Astrocyte of the spinal cord (primary cell): ENCODE results near the gene UMAD1.

ENCODE experiments used
- DNase-seq: peaks from one replicate; pipeline ENCODE4 v3.0.0; 2011; ENCODE audit warnings: low read depth, low spot score
- H3K4me3 ChIP-seq: 2 replicates; pipeline ENCODE4 v1.5.1; 2011; ENCODE audit warnings: low read depth, mild to moderate bottlenecking, low read length, moderate library complexity
- in situ Hi-C: cut with HindIII; loops from 2 replicates; pipeline ENCODE4 v1.10.0; 2017; ENCODE audit warnings: low sequenced_read_pairs
- TF ChIP-seq, protein P1 (sequence below): IDR thresholded peaks from 2 replicates; pipeline ENCODE4 v1.5.1; 2012; ENCODE audit warnings: low read depth, mild to moderate bottlenecking, low read length, inconsistent platforms

The UMAD1 gene

DNA sequence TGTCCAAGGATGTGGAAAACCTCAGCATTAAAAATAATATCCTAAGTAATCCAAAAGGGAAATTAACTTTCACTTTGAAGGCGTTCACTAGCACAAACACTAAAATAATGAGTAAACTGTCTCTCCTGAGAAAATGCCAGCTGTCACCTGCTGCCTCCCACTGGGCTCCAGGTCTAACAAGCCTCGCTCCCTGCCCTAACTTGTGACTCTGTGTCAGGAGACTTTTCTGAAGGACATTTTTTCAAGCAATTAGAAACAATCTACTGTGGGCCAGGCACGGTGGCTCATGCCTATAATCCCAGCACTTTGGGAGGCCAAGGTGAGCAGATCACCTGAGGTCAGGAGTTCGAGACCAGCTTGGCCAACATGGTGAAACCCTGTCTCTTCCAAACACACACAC lies 255.2 kb downstream of the UMAD1 start:
- no peak overlapping the region for H3K4me3 ChIP-seq
- in situ Hi-C loops: no loop called here
- TF ChIP-seq, protein P1, sequence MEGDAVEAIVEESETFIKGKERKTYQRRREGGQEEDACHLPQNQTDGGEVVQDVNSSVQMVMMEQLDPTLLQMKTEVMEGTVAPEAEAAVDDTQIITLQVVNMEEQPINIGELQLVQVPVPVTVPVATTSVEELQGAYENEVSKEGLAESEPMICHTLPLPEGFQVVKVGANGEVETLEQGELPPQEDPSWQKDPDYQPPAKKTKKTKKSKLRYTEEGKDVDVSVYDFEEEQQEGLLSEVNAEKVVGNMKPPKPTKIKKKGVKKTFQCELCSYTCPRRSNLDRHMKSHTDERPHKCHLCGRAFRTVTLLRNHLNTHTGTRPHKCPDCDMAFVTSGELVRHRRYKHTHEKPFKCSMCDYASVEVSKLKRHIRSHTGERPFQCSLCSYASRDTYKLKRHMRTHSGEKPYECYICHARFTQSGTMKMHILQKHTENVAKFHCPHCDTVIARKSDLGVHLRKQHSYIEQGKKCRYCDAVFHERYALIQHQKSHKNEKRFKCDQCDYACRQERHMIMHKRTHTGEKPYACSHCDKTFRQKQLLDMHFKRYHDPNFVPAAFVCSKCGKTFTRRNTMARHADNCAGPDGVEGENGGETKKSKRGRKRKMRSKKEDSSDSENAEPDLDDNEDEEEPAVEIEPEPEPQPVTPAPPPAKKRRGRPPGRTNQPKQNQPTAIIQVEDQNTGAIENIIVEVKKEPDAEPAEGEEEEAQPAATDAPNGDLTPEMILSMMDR: no peak
- DNase-seq: no peak

DNA sequence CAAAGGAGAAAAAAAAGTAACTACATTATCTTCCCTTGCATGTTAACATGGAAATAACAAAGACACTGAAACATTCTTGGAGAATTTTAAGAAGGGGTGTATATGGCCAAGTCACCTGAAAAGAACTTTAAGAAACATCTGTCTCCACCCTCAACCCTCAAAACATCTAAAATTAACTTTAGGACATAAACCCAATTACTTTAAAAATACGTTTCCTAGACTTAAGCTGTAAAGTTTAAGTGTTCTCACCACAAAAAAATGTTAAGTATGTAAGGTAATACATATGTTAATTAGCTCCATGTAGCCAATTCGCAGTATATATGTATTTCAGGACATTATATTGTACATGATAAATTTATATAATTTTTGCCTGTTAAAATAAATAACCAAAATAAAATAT lies 257.0 kb downstream of the UMAD1 start:
- TF ChIP-seq, protein P1: no peak
- DNase-seq: no peak
- in situ Hi-C loops: no loop called here
- H3K4me3 ChIP-seq: no peak overlapping the region

DNA sequence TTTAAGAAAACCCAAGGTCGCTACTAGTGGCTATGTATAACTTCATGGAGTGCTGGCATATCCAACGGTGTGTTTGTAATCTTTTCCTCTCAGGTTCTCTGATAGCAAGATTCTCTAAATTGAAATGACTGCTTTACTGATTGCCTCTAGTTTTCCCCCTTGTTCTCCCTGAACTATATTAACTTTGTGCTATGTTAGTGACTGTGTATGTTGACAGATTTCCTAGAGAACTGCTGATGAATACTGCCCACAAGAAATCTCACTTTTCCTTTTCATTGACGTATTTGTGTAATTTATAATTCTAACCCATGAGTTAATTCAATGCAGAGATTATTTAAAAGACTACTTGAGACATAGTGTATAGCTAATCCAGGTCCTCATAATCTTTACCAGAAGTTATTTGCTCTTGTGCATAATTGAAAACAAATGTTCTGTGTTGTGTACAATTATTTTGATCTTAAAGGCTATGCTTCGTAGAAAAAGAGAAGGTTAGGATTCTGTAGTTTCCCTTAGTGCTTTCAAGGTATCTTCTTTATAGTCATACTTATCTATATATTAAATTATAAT lies 257.5 kb downstream of the UMAD1 start:
- H3K4me3 ChIP-seq: no peak overlapping the region
- no peak for DNase-seq
- TF ChIP-seq, protein P1: no peak
- in situ Hi-C loops: no loop called here

DNA sequence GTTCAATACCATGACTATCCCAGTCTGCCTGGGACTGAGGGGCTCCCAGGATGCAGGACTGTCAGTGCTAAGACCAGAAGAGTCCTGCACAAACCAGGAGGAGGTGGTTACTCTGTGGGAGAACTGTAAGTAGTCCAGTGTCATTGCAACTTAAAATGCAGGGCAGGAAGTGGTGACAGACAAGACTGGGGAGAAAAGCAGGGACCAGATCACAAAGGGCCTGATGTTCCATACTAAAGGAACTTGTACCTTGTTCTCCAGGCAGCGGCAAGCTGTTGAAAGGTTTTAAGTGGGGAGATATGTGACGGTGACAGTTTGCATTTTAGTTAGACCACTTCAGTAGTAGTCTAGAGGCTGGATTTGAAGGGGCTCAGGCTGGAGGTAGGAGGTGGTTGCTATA lies 262.3 kb downstream of the UMAD1 start:
- no peak for DNase-seq
- in situ Hi-C loops: no loop called here
- no peak overlapping the region for H3K4me3 ChIP-seq
- TF ChIP-seq, protein P1: no peak

DNA sequence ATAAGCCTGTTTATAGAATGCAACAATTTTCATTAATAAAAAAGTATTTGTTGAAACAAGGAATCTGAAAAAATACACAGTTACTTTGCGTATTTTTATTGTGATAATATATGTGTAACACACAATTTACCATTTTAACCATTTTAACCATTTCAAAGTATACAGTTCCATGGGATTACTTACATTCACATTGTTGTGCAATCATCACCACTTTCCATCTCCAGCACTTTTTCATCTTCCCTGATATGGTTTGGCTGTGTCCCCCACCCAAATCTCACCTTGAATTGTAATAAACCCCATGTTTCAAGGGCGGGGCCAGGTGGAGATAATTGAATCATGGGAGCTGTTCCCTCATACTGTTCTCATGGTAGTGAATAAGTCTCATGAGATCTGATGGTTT lies 266.8 kb downstream of the UMAD1 start:
- in situ Hi-C loops: no loop called here
- no peak overlapping the region for H3K4me3 ChIP-seq
- no peak for DNase-seq
- TF ChIP-seq, protein P1: no peak

DNA sequence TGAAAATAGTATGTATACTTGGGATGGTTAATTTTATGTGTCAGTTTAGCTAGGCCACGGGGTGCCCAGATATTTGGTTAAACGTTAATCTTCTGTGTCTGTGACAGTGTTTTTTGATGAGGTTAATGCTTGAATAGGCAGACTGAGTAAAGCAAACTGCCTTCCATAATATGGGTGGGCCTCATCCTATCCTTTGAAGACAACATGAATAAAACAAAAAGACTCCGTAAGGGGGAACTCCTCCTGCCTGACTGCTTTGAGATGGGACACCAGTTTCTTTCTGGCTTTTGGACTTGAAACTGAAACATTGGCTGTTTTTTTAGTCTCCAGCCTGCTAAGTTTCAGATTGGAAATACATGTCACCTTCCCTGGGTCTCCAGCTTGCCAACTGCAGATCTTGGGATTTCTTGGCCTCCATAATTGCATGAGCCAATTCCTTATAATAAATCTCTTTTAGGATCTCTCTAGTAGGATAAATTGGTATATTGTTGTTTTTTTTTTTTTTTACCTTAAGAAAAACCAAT lies 268.1 kb downstream of the UMAD1 start:
- in situ Hi-C loops: no loop called here
- no peak for DNase-seq
- TF ChIP-seq, protein P1: no peak
- no peak overlapping the region for H3K4me3 ChIP-seq
